K562 (cell line): ENCODE results near the gene LSM4. TPM values are rescaled to one million over a fixed set of nuclear protein-coding genes. Genes with fewer than 3 reads are reported as not detected.

Experiments
- EHMT2 ChIP-seq: fragments of 450-650 bp; IDR thresholded peaks from 2 replicates; pipeline ENCODE4 v1.6.1; 2018; ENCODE audit warnings: antibody characterized with exemption
- PHB2 ChIP-seq: fragments of 450-650 bp; IDR thresholded peaks from 2 replicates; pipeline ENCODE4 v1.6.1; 2017; ENCODE audit warnings: low read depth
- STAT5A ChIP-seq: IDR thresholded peaks from 2 replicates; pipeline ENCODE4 v1.6.1; 2012; ENCODE audit warnings: low read length, inconsistent platforms, borderline replicate concordance
- TEAD1 ChIP-seq, 2 experiments: fragments of 450-650 bp in 1 of 2; sonication (generic) in 1 of 2; formaldehyde crosslinking; IDR thresholded peaks; 2 replicates each; pipeline versions ENCODE4 v1.4.0 to v1.8.0; 2020 to 2022; ENCODE audit warnings: mild to moderate bottlenecking in 2 of 2, missing genetic modification reagents in 1 of 2
- XRCC3 ChIP-seq: fragments of 450-650 bp; IDR thresholded peaks from 2 replicates; pipeline ENCODE4 v1.6.1; 2017; ENCODE audit warnings: mild to moderate bottlenecking, moderate library complexity
- ZNF175 ChIP-seq: fragments of 200-800 bp; sonication (Bioruptor generic); IDR thresholded peaks from 2 replicates; pipeline ENCODE4 v1.6.1; 2016; ENCODE audit warnings: low read depth, mild to moderate bottlenecking, missing genetic modification characterization, missing compliant biosample characterization
- ZNF766 ChIP-seq: fragments of 200-800 bp; sonication (Bioruptor generic); conservative IDR thresholded peaks from 2 replicates; pipeline ENCODE4 v1.6.1; 2016; ENCODE audit warnings: missing genetic modification characterization, missing compliant biosample characterization
- polyA plus RNA-seq, 8 experiments: library from polyadenylated mRNA; depleted of rRNA in 4 of 8; stranded (reverse) in 5 of 8; unstranded in 3 of 8; fragments of >200 nt; fragmentation: Nextera tagmentation in 2 of 8; fragmentation: Illumina TruSeq in 1 of 8; extraction: Ambion mirVana in 2 of 8; extraction: Trizol in 1 of 8; gene quantifications; 2 replicates each; pipeline versions ENCODE4 v1.2.1 to v1.2.3, GENCODE V29; 2011 to 2014; ENCODE audit warnings: inconsistent platforms in 1 of 8, missing spikeins in 1 of 8
- total RNA-seq, 7 experiments: library from RNA; depleted of rRNA in 6 of 7; stranded (reverse); fragments of >200 nt in 6 of 7; fragmentation: Illumina TruSeq in 2 of 7; extraction: Trizol in 2 of 7; gene quantifications; 2 replicates each; pipeline versions ENCODE4 v1.2.1 to v1.2.3, GENCODE V29; 2011 to 2021; ENCODE audit warnings: low replicate concordance in 1 of 7
- TF ChIP-seq, protein P1 (sequence below), 2 experiments: fragments of 450-650 bp in 1 of 2; sonication (generic) in 1 of 2; formaldehyde crosslinking in 1 of 2; IDR thresholded peaks; 2 replicates each; pipeline versions ENCODE4 v1.7.1 to v1.9.0; 2016 to 2022; ENCODE audit warnings: inconsistent platforms in 1 of 2, mild to moderate bottlenecking in 1 of 2, missing genetic modification reagents in 1 of 2
- TF ChIP-seq, protein P2 (sequence below), 3 experiments: fragments of 200-800 bp in 1 of 3; fragments of 250-450 bp in 1 of 3; fragments of 450-650 bp in 1 of 3; sonication (Bioruptor Pico) in 1 of 3; sonication (Bioruptor generic) in 1 of 3; formaldehyde crosslinking in 1 of 3; IDR thresholded peaks; 2 replicates each; pipeline versions ENCODE4 v1.6.1 to v1.8.0; 2016 to 2022; ENCODE audit warnings: mild to moderate bottlenecking in 2 of 3, missing genetic modification characterization in 2 of 3, missing compliant biosample characterization in 1 of 3, moderate library complexity in 1 of 3
- TF ChIP-seq, protein P3 (sequence below): IDR thresholded peaks from 2 replicates; pipeline ENCODE4 v1.6.1; 2016; ENCODE audit warnings: missing genetic modification characterization, missing compliant biosample characterization

Gene LSM4
- total and polyA plus RNA-seq, 9 of the 15 experiments (the other 6 are each of a cell fraction or from before 2014, with no cell fraction given): 11.9 to 763 (median 202) TPM

DNA sequence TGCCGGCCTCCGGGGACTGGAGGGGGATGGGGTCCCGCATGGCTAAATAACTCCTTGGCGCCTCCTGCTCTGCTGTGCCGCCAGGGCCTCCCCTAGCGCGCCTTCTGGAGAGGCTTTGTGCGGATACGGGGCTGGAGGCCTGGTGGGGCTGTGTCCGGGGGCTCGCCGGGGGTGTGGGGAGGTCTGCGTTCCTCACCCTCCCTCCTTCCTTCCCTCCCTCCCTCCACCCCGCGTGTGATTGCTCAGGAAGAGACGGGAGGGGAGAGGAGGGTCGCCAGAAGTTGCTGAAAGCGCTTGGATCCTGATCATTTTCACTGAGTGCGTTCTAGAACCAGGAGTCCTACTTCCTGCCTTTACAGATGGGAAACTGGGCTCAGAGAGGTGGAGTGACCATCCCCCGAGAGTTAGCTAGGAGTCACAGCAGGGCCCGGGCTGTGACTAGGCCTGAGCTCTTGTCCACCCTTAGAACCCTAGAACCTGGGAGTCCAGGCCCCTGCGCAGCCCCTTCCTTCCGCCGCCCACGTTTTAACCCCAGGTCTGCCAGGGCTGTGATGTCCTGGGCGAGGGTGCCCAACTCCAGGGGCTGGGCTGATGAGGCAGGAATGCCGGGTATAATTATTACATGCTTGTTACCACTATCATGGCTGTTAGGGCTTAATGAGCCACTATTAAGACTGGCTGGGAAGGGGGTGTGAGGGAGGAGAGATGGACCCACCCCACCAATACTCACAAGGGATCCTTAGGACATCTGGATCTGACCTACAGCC lies 40.7 kb downstream of the LSM4 start (continued):
- TF ChIP-seq, protein P1, sequence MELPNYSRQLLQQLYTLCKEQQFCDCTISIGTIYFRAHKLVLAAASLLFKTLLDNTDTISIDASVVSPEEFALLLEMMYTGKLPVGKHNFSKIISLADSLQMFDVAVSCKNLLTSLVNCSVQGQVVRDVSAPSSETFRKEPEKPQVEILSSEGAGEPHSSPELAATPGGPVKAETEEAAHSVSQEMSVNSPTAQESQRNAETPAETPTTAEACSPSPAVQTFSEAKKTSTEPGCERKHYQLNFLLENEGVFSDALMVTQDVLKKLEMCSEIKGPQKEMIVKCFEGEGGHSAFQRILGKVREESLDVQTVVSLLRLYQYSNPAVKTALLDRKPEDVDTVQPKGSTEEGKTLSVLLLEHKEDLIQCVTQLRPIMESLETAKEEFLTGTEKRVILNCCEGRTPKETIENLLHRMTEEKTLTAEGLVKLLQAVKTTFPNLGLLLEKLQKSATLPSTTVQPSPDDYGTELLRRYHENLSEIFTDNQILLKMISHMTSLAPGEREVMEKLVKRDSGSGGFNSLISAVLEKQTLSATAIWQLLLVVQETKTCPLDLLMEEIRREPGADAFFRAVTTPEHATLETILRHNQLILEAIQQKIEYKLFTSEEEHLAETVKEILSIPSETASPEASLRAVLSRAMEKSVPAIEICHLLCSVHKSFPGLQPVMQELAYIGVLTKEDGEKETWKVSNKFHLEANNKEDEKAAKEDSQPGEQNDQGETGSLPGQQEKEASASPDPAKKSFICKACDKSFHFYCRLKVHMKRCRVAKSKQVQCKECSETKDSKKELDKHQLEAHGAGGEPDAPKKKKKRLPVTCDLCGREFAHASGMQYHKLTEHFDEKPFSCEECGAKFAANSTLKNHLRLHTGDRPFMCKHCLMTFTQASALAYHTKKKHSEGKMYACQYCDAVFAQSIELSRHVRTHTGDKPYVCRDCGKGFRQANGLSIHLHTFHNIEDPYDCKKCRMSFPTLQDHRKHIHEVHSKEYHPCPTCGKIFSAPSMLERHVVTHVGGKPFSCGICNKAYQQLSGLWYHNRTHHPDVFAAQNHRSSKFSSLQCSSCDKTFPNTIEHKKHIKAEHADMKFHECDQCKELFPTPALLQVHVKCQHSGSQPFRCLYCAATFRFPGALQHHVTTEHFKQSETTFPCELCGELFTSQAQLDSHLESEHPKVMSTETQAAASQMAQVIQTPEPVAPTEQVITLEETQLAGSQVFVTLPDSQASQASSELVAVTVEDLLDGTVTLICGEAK (IDR thresholded peaks at IDR 0.05): 0 out of 2 replicates have a peak, but pooled peaks have one; percentile 38
- TF ChIP-seq, protein P1 (CRISPR knock-in tag; IDR thresholded peaks at IDR 0.05): no peak
- TF ChIP-seq, protein P2, sequence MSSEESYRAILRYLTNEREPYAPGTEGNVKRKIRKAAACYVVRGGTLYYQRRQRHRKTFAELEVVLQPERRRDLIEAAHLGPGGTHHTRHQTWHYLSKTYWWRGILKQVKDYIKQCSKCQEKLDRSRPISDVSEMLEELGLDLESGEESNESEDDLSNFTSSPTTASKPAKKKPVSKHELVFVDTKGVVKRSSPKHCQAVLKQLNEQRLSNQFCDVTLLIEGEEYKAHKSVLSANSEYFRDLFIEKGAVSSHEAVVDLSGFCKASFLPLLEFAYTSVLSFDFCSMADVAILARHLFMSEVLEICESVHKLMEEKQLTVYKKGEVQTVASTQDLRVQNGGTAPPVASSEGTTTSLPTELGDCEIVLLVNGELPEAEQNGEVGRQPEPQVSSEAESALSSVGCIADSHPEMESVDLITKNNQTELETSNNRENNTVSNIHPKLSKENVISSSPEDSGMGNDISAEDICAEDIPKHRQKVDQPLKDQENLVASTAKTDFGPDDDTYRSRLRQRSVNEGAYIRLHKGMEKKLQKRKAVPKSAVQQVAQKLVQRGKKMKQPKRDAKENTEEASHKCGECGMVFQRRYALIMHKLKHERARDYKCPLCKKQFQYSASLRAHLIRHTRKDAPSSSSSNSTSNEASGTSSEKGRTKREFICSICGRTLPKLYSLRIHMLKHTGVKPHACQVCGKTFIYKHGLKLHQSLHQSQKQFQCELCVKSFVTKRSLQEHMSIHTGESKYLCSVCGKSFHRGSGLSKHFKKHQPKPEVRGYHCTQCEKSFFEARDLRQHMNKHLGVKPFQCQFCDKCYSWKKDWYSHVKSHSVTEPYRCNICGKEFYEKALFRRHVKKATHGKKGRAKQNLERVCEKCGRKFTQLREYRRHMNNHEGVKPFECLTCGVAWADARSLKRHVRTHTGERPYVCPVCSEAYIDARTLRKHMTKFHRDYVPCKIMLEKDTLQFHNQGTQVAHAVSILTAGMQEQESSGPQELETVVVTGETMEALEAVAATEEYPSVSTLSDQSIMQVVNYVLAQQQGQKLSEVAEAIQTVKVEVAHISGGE (CRISPR knock-in tag; IDR thresholded peaks at IDR 0.05): no peak
- TF ChIP-seq STAT5A (no peak), XRCC3 (no peak), PHB2 (0 out of 2 replicates have a peak, but pooled peaks have one; percentile 7), ZNF766 (CRISPR knock-in tag) (no peak), ZNF175 (CRISPR knock-in tag) (0 out of 2 replicates have a peak, but pooled peaks have one; percentile 17), EHMT2 (no peak), TEAD1 (CRISPR knock-in tag; IDR thresholded peaks at IDR 0.05) (0 out of 4 replicates have a peak, but pooled peaks of 1 of the 2 experiments have one; percentile 5)
- TF ChIP-seq, protein P3, sequence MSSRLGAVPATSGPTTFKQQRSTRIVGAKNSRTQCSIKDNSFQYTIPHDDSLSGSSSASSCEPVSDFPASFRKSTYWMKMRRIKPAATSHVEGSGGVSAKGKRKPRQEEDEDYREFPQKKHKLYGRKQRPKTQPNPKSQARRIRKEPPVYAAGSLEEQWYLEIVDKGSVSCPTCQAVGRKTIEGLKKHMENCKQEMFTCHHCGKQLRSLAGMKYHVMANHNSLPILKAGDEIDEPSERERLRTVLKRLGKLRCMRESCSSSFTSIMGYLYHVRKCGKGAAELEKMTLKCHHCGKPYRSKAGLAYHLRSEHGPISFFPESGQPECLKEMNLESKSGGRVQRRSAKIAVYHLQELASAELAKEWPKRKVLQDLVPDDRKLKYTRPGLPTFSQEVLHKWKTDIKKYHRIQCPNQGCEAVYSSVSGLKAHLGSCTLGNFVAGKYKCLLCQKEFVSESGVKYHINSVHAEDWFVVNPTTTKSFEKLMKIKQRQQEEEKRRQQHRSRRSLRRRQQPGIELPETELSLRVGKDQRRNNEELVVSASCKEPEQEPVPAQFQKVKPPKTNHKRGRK (tag): no peak
